Omental fat pad (tissue), 4 donors: Measurements from ENCODE around the gene CASZ1. TPM values are rescaled to one million over a fixed set of nuclear protein-coding genes. Genes with fewer than 3 reads are reported as not detected.

Source experiments
- ATAC-seq: fragments of 150-250 bp; one replicate; pipeline ENCODE4 v1.9.1; 2016; ENCODE audit warnings: mild to moderate bottlenecking, moderate library complexity; ENCODE audit not compliant: low FRiP score
- DNase-seq: peaks from one replicate; pipeline ENCODE4 v3.0.0-alpha.2; 2019; ENCODE audit warnings: low spot score
- total RNA-seq, 4 donors: library from RNA; depleted of rRNA; stranded (reverse); fragments of >200 nt; gene quantifications; one replicate each; pipeline ENCODE4 v1.1.0, GENCODE V29; 2016
- TF ChIP-seq, protein P1 (sequence below), 3 donors: fragments of 450-650 bp; IDR thresholded peaks; one replicate each; pipeline ENCODE4 v1.5.1; 2016 to 2017; ENCODE audit warnings: antibody characterized with exemption in 3 of 3, mild to moderate bottlenecking in 3 of 3, moderate library complexity in 2 of 3

CASZ1 gene
- total RNA-seq, 4 donors from 2014 or later = 2.5 to 7.9 (median 6.0) TPM

DNA sequence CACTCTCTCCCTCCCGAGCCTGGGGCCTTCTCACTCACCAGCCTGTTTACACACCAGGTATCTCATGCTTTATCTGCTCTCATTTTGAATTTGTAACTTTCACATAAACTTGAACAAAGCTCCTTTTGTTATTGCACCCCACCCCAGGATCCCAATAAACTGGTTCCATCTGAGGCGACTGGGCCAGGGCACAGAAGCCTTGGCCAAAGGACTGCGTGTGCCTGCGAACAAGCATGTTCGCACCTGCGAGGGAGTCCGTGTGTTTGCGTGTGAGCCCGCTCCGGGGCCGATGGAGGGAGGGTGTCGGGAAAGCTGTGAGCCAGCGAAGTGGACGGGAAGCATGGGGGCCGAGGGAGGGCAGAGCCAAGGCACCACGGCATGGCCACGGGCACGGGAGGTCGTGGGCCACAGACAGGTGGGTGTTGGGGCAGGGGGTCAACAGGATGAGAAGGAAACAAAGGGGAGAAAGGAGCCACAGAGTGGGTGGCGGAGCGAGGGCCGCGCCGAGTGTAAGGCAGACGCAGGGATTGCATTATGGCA lies 98.8 kb downstream of the CASZ1 start:
- no peak for ATAC-seq
- TF ChIP-seq, protein P1, sequence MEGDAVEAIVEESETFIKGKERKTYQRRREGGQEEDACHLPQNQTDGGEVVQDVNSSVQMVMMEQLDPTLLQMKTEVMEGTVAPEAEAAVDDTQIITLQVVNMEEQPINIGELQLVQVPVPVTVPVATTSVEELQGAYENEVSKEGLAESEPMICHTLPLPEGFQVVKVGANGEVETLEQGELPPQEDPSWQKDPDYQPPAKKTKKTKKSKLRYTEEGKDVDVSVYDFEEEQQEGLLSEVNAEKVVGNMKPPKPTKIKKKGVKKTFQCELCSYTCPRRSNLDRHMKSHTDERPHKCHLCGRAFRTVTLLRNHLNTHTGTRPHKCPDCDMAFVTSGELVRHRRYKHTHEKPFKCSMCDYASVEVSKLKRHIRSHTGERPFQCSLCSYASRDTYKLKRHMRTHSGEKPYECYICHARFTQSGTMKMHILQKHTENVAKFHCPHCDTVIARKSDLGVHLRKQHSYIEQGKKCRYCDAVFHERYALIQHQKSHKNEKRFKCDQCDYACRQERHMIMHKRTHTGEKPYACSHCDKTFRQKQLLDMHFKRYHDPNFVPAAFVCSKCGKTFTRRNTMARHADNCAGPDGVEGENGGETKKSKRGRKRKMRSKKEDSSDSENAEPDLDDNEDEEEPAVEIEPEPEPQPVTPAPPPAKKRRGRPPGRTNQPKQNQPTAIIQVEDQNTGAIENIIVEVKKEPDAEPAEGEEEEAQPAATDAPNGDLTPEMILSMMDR (IDR thresholded peaks at IDR 0.05) = no peak
- no peak for DNase-seq

DNA sequence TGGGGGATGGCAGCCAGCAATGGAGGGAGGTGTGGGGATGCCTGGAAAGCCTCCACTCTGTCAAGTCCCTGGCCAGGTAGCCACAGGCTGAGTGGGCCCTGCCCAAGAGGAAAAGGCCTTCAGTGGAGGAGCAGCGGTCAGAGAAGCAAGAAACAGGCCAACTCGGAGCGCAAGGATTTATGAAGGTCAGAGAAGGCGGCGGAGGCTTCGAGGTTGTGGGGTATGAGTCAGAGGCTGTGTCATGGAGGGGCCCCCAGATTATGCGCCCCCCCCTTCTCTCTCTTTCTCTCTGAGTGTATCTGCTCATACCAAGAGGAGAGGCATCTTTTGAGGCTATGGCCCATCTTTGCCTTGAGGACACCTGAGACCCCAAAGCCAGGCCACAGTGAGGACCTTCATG lies 99.5 kb downstream of the CASZ1 start:
- DNase-seq (no peak), ATAC-seq (no peak)
- TF ChIP-seq, protein P1 (IDR thresholded peaks at IDR 0.05) = no peak

DNA sequence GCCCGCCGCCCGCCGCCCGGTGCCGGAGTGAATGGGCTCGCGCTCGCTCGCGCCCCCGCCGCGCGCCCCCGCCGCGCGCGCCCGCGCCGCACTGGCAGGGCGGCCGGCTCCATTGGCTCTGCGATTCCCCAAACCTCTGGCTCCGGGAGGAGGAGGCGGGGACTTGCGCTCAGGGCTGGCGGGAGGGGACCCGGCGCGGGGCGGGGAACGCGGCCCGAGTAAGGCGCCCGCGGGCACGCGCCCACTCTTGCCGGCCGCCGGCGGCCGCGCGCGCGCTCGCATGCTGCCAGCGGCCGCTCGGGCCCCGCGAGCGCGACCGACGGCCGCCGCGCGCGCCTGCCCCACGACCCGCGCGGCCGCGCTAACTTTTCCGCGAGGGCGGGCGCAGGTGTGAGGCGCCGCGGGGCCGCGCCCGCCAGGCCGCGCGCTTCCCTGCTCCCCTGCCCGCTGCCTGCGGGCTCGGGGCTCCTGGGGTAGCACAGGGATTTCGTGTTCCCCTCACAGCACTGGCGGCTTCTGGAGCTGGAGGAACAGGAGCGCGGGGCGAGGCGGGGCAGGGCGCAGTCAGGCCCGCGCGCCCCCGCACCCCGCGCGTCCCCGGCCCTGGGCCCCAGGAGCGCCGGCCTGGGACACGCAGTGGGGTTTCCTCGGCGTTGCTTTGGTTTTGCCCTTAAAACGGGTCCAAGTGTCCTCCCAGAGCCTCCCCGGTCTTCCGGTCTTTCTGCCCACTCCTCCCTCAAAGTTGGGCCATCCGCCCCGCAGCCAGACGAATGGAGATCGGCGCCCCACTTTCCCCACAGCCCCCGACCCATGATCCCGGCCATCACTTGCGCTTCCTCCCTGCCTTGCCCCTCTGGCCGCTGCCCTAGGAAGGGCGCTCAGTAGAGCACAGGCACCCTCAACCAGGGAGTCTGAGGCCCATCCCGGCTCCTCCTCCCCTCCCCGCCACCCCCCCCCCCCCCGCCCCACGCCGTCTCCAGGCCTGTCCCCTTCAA lies 101.5 kb downstream of the CASZ1 start:
- TF ChIP-seq, protein P1 (IDR thresholded peaks at IDR 0.05) = no peak
- ATAC-seq (peak; percentile 86), DNase-seq (peak; percentile 38)

DNA sequence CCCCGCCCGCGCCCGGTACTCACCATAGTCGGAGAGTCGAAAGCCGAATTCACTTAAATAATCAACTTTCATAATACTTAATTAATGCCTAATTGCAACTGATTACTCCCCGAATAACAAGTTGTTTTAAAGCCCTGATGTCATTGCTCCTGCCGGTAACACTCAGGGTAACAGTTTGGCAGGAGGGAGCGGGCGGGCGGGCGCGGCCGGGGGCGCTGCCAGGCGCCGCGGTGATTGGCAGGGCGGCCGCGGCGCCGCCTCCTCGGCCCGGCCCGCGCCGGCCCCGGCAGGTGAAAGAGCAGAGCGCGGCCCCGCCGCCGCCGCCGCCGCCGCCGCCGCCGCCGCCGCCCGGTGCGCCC lies 102.2 kb downstream of the CASZ1 start:
- peak; percentile 73 for ATAC-seq
- DNase-seq = no peak

DNA sequence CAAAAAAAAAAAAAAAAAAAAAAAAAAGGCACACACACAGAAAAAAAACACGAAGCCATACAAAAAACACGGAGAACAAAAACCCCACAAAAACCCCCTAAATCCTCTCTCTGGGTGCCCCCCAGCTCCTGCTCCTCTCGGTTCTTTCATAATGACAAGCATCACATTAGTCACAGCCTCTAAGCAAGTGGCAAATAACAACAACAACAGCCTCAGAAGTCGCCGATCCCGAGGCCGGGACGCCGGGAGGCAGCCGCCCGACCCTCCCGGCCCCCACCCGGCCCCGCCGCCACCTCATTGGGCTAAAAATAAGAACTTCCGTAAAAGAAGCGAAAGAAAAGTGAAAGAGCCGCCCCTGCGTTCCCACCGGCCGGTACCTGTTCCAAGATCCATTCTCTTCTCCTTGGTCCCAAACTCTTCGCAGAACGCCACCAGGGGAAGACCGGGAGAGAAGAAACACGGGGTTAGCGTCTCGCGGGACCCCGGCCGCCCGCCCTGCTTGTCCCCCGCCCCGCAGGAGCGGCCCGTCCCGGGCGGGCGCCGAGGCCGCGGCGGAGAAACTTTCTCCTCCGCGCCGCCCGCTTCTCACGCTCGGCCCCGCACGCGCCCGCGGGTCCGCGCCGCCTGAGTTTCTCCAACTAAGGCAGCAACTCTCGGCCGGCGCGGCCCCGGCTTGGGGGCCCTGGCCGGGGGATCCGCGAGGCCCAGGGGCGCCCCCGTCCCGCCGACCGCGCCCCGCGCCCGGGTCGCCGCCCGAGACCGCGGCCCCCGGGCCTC lies 102.8 kb downstream of the CASZ1 start:
- no peak for DNase-seq
- ATAC-seq = peak; percentile 17
- TF ChIP-seq, protein P1 (IDR thresholded peaks at IDR 0.05) = no peak

More for the DNA sequence above, 102.2 kb downstream of the CASZ1 start:
- TF ChIP-seq, protein P1 (IDR thresholded peaks at IDR 0.05) = no peak

DNA sequence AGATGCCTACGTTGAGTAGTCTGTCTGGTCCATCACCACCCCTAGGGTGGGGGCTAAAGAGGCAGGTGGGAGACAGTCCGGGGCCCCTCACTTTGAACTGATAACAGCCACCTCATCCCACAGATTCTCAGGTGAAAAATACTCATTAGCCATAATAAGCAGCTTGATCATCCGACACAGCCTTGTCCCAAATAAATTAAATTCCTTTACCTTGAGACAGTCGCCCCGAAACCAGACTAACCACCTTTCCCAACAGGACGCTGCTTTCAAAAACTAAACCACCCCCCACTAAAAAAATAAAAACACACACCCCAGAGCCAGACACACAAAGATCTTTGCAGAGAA lies 103.3 kb downstream of the CASZ1 start:
- DNase-seq (no peak), ATAC-seq (no peak)
- TF ChIP-seq, protein P1 (IDR thresholded peaks at IDR 0.05) = no peak
